Tibial nerve (tissue), 4 donors: ENCODE measurements around the gene AUTS2.

ENCODE experiments used
- CTCF ChIP-seq, 5 experiments: fragments of 200-600 bp in 3 of 5; fragments of 450-650 bp in 2 of 5; sonication (generic) in 3 of 5; IDR thresholded peaks; one replicate each; pipeline ENCODE4 v1.5.1; 2016 to 2019; ENCODE audit warnings: antibody characterized with exemption in 5 of 5, mild to moderate bottlenecking in 3 of 5, moderate library complexity in 2 of 5
- EP300 ChIP-seq, 2 donors: sonication (generic); formaldehyde crosslinking; IDR thresholded peaks; one replicate each; pipeline ENCODE4 v1.6.1; 2017; ENCODE audit warnings: antibody characterized with exemption in 2 of 2, mild to moderate bottlenecking in 1 of 2
- POLR2A ChIP-seq, 2 donors: fragments of 450-650 bp; IDR thresholded peaks; one replicate each; pipeline ENCODE4 v1.6.1; 2017; ENCODE audit warnings: antibody characterized with exemption in 2 of 2, mild to moderate bottlenecking in 2 of 2, moderate library complexity in 2 of 2

GRCh38 chr7:70312336-70312735 is 714.1 kb downstream of the AUTS2 start:
- no peak for TF ChIP-seq CTCF (IDR thresholded peaks at IDR 0.05)
- TF ChIP-seq POLR2A (IDR thresholded peaks at IDR 0.05) = no peak
- TF ChIP-seq EP300 (IDR thresholded peaks at IDR 0.05) = no peak
